IMR-90 (cell line): Measurements from ENCODE around the gene KLHL7. TPM values are rescaled to one million over a fixed set of nuclear protein-coding genes. Genes with fewer than 3 reads are reported as not detected.

Experiments used
- ATAC-seq: fragments of 200-7000 bp; cut with Tn5 transposase; 2 replicates; pipeline ENCODE4 v1.9.1; 2020; ENCODE audit warnings: low read depth, mild to moderate bottlenecking, moderate library complexity
- BruUV-seq: library from RNA; stranded (reverse); fragments of 400-500 nt; replicated peaks from 2 replicates; lab custom pipeline; 2021; lab: Mats Ljungman, UMichigan
- CTCF ChIA-PET: fragments of 300-600 bp; formaldehyde crosslinking; extraction: SDS; loops from one replicate; lab custom pipeline; 2021; ENCODE audit warnings: antibody characterized with exemption; lab: Yijun Ruan, JAX
- POLR2A ChIA-PET: fragments of 300-600 bp; sonication (Branson Sonifier 250); formaldehyde crosslinking; loops from one replicate; lab custom pipeline; 2022; ENCODE audit warnings: antibody characterized with exemption; ENCODE audit not compliant: unreplicated experiment; lab: Charles Lee
- DNase-seq: peaks from one replicate; pipeline ENCODE4 v3.0.0; 2013
- H2AFZ ChIP-seq: replicated peaks from 2 replicates; pipeline ENCODE3; 2013; ENCODE audit warnings: low read length, mild to moderate bottlenecking; ENCODE audit not compliant: poor library complexity
- H2AK5ac ChIP-seq: 2 replicates; pipeline ENCODE4 v1.6.1; 2013; ENCODE audit warnings: low read depth, low read length, inconsistent platforms
- H2AK9ac ChIP-seq: replicated peaks from 2 replicates; pipeline ENCODE3; 2013; ENCODE audit warnings: mild to moderate bottlenecking, low read depth, low read length, moderate library complexity; ENCODE audit not compliant: poor library complexity
- H2BK120ac ChIP-seq: 2 replicates; pipeline ENCODE4 v1.6.1; 2013; ENCODE audit warnings: low read depth, low read length, inconsistent platforms
- H2BK15ac ChIP-seq: 3 replicates; pipeline ENCODE4 v1.6.1; 2013; ENCODE audit warnings: low read depth, low read length, inconsistent platforms
- H2BK20ac ChIP-seq: 2 replicates; pipeline ENCODE4 v1.6.1; 2013; ENCODE audit warnings: low read depth, mild to moderate bottlenecking, inconsistent platforms, low read length, moderate library complexity
- H2BK5ac ChIP-seq: 2 replicates; pipeline ENCODE4 v1.6.1; 2013; ENCODE audit warnings: mild to moderate bottlenecking, low read depth, low read length, inconsistent platforms; ENCODE audit not compliant: poor library complexity, severe bottlenecking
- H3K14ac ChIP-seq: replicated peaks from 2 replicates; pipeline ENCODE4 v1.6.1; 2013; ENCODE audit warnings: low read depth, low read length, inconsistent platforms
- H3K18ac ChIP-seq: 2 replicates; pipeline ENCODE4 v1.6.1; 2013; ENCODE audit warnings: low read depth, low read length, control low read depth
- H3K23ac ChIP-seq: 2 replicates; pipeline ENCODE4 v1.6.1; 2013; ENCODE audit warnings: low read depth, low read length, inconsistent platforms
- H3K27ac ChIP-seq: 2 replicates; pipeline ENCODE4 v1.5.1; 2013; ENCODE audit warnings: mild to moderate bottlenecking, control low read depth, low read length; ENCODE audit not compliant: insufficient read depth
- H3K27me3 ChIP-seq: 2 replicates; pipeline ENCODE4 v1.6.1; 2013; ENCODE audit warnings: low read length; ENCODE audit not compliant: control insufficient read depth, insufficient read depth
- H3K36me3 ChIP-seq: 2 replicates; pipeline ENCODE4 v1.6.1; 2013; ENCODE audit warnings: low read length, mixed read lengths; ENCODE audit not compliant: control insufficient read depth, insufficient read depth
- H3K4ac ChIP-seq: 2 replicates; pipeline ENCODE4 v1.6.1; 2013; ENCODE audit warnings: low read depth, low read length, inconsistent platforms
- H3K4me1 ChIP-seq: 2 replicates; pipeline ENCODE4 v1.6.1; 2013; ENCODE audit warnings: low read length, mixed read lengths; ENCODE audit not compliant: control insufficient read depth, insufficient read depth
- H3K4me2 ChIP-seq: 2 replicates; pipeline ENCODE4 v1.6.1; 2013; ENCODE audit warnings: low read depth, mild to moderate bottlenecking, control low read depth, low read length, moderate library complexity
- H3K4me3 ChIP-seq: 2 replicates; pipeline ENCODE4 v1.5.1; 2013; ENCODE audit warnings: low read depth, mild to moderate bottlenecking, control low read depth, low read length, moderate library complexity; ENCODE audit not compliant: insufficient read depth
- H3K56ac ChIP-seq: 2 replicates; pipeline ENCODE4 v1.6.1; 2013; ENCODE audit warnings: low read length, inconsistent platforms; ENCODE audit not compliant: insufficient read depth; ENCODE audit errors: extremely low read depth
- H3K79me1 ChIP-seq, 2 experiments: 2 replicates each; pipeline ENCODE4 v1.6.1; 2013; ENCODE audit warnings: low read length in 2 of 2, inconsistent platforms in 1 of 2, low read depth in 1 of 2
- H3K9ac ChIP-seq: 2 replicates; pipeline ENCODE4 v1.6.1; 2013; ENCODE audit warnings: low read depth, low read length, control low read depth
- H3K9me1 ChIP-seq: 2 replicates; pipeline ENCODE4 v1.6.1; 2013; ENCODE audit warnings: low read length, inconsistent platforms; ENCODE audit not compliant: insufficient read depth
- H3K9me3 ChIP-seq: 2 replicates; pipeline ENCODE4 v1.6.1; 2013; ENCODE audit warnings: low read length; ENCODE audit not compliant: control insufficient read depth, insufficient read depth
- H4K20me1 ChIP-seq: 2 replicates; pipeline ENCODE4 v1.6.1; 2013; ENCODE audit warnings: low read length, inconsistent platforms; ENCODE audit not compliant: insufficient read depth
- H4K5ac ChIP-seq: 2 replicates; pipeline ENCODE4 v1.6.1; 2013; ENCODE audit warnings: mild to moderate bottlenecking, low read depth, low read length, control low read depth
- H4K8ac ChIP-seq, 2 experiments: 2 replicates each; pipeline ENCODE4 v1.6.1; 2013; ENCODE audit warnings: low read depth in 2 of 2, low read length in 2 of 2, control low read depth in 1 of 2, inconsistent platforms in 1 of 2
- H4K91ac ChIP-seq: 2 replicates; pipeline ENCODE4 v1.6.1; 2013; ENCODE audit warnings: low read depth, low read length, inconsistent platforms; ENCODE audit not compliant: insufficient read depth
- BHLHE40 ChIP-seq: fragments of 150-350 bp; IDR thresholded peaks from 2 replicates; pipeline ENCODE4 v1.6.1; 2016; ENCODE audit warnings: mild to moderate bottlenecking, low read depth, low read length
- FOS ChIP-seq: fragments of 150-350 bp; IDR thresholded peaks from 2 replicates; pipeline ENCODE4 v1.6.1; 2016; ENCODE audit warnings: low read depth, low read length
- MAFK ChIP-seq: IDR thresholded peaks from 2 replicates; pipeline ENCODE4 v1.6.1; 2012; ENCODE audit warnings: low read depth, low read length, improper control_type of control experiment
- MXI1 ChIP-seq: IDR thresholded peaks from 2 replicates; pipeline ENCODE4 v1.6.1; 2012; ENCODE audit warnings: low read depth, mild to moderate bottlenecking, low read length, moderate library complexity, borderline replicate concordance
- RCOR1 ChIP-seq: IDR thresholded peaks from 2 replicates; pipeline ENCODE4 v1.6.1; 2012; ENCODE audit warnings: mild to moderate bottlenecking, low read length, improper control_type of control experiment; ENCODE audit not compliant: insufficient replicate concordance
- SMC3 ChIP-seq: fragments of 150-350 bp; IDR thresholded peaks from 2 replicates; pipeline ENCODE4 v1.6.1; 2016; ENCODE audit warnings: low read depth, mild to moderate bottlenecking, antibody characterized with exemption, low read length, moderate library complexity
- dilution Hi-C: fragments of 300-500 bp; cut with HindIII; formaldehyde crosslinking; loops from one replicate; pipeline ENCODE4 v1.14.3; 2018; ENCODE audit warnings: low sequenced_read_pairs; ENCODE audit not compliant: unreplicated experiment
- in situ Hi-C: fragments of 300-500 bp; cut with MboI; formaldehyde crosslinking; loops from 3 replicates; pipeline ENCODE4 v1.14.3; 2019; ENCODE audit warnings: low sequenced_read_pairs, inconsistent platforms, mixed read lengths
- intact Hi-C: fragments of 100-400 bp; cut with micrococcal nuclease; formaldehyde crosslinking; loops from 2 replicates; pipeline ENCODE4 v1.10.0; 2022
- polyA plus RNA-seq, 3 experiments: library from polyadenylated mRNA; depleted of rRNA; stranded (reverse); fragments of >200 nt; gene quantifications; 2 replicates each; pipeline ENCODE4 v1.2.3, GENCODE V29; 2012; ENCODE audit warnings: low replicate concordance in 1 of 3
- total RNA-seq: library from RNA; depleted of rRNA; stranded (reverse); fragments of >200 nt; gene quantifications from 2 replicates; pipeline ENCODE4 v1.2.3, GENCODE V29; 2012
- TF ChIP-seq, protein P1 (sequence below): conservative IDR thresholded peaks from 2 replicates; pipeline ENCODE4 v1.5.1; 2012; ENCODE audit warnings: mild to moderate bottlenecking, low read depth, low read length, improper control_type of control experiment
- TF ChIP-seq, protein P2 (sequence below): fragments of 150-350 bp; IDR thresholded peaks from 2 replicates; pipeline ENCODE4 v1.6.1; 2017; ENCODE audit warnings: mild to moderate bottlenecking, antibody characterized with exemption, low read length, low read depth

Gene KLHL7
- total and polyA plus RNA-seq, 2 of the 4 experiments (the other 2 are of a cell fraction): 24.6 to 29.2 TPM

DNA sequence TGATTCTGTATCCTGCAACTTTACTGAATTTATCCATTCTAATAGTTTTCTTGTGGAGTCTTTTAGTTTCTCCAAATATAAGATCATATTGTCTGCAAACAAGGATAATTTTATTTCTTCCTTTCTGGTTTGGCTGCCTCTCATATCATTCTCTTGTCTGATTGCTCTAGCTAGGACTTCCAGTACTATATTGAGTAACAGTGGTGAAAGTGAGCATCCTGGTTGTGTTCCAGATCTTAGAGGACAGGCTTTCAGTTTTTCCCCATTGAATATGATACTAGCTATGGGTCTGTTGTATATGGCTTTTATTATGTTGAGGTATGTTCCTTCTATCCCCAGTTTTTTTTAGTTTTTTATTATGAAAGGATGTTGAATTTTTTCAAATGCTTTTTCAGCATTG lies 28.2 kb downstream of the KLHL7 start:
- no peak for DNase-seq
- H3K9me1 ChIP-seq: peaks cover 4% of the 10 kb centered on the region; the same call in 1 of the 2 replicates
- H2BK5ac ChIP-seq: no peak overlapping the region
- H3K4ac ChIP-seq: no peak overlapping the region
- H4K5ac ChIP-seq: no peak overlapping the region
- no peak overlapping the region for H2AK9ac ChIP-seq
- H3K56ac ChIP-seq: no peak overlapping the region
- no peak overlapping the region for H3K27ac ChIP-seq
- ChIA-PET CTCF (interaction anchor here (0.6 kb wide), 1 partner anchor 11 kb away, joined by 3 read pairs; no protein-coding TSS in a partner anchor), POLR2A (no interaction called here)
- H3K14ac ChIP-seq: no peak overlapping the region
- no peaks in the 10 kb centered on the region for H3K9me3 ChIP-seq
- no TSS peak for BruUV-seq
- H3K18ac ChIP-seq: no peak overlapping the region
- peaks cover 3% of the 10 kb centered on the region for H3K4me1 ChIP-seq
- H4K20me1 ChIP-seq: no peaks in the 10 kb centered on the region
- no peak overlapping the region for H3K4me2 ChIP-seq
- no peak overlapping the region for H2BK120ac ChIP-seq
- dilution Hi-C loops (no loop called here), in situ Hi-C loops (no loop called here), intact Hi-C loops (no loop called here)
- no peak overlapping the region for H2AFZ ChIP-seq
- H3K27me3 ChIP-seq: no peaks in the 10 kb centered on the region
- H3K36me3 ChIP-seq: peaks cover 5% of the 10 kb centered on the region
- no peak overlapping the region for H2BK15ac ChIP-seq
- H2BK20ac ChIP-seq: no peak overlapping the region
- no peaks in the 10 kb centered on the region for H3K79me1 ChIP-seq
- no peak overlapping the region for H3K23ac ChIP-seq
- H4K91ac ChIP-seq: no peak overlapping the region
- no peak for ATAC-seq
- no peak overlapping the region for H3K9ac ChIP-seq
- no peak overlapping the region for H4K8ac ChIP-seq
- no peak overlapping the region for H2AK5ac ChIP-seq
- no peak for TF ChIP-seq RCOR1
- TF ChIP-seq MXI1: no peak
- no peak for TF ChIP-seq MAFK
- no peak for TF ChIP-seq BHLHE40
- TF ChIP-seq, protein P1, sequence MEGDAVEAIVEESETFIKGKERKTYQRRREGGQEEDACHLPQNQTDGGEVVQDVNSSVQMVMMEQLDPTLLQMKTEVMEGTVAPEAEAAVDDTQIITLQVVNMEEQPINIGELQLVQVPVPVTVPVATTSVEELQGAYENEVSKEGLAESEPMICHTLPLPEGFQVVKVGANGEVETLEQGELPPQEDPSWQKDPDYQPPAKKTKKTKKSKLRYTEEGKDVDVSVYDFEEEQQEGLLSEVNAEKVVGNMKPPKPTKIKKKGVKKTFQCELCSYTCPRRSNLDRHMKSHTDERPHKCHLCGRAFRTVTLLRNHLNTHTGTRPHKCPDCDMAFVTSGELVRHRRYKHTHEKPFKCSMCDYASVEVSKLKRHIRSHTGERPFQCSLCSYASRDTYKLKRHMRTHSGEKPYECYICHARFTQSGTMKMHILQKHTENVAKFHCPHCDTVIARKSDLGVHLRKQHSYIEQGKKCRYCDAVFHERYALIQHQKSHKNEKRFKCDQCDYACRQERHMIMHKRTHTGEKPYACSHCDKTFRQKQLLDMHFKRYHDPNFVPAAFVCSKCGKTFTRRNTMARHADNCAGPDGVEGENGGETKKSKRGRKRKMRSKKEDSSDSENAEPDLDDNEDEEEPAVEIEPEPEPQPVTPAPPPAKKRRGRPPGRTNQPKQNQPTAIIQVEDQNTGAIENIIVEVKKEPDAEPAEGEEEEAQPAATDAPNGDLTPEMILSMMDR: no peak
- TF ChIP-seq, protein P2, sequence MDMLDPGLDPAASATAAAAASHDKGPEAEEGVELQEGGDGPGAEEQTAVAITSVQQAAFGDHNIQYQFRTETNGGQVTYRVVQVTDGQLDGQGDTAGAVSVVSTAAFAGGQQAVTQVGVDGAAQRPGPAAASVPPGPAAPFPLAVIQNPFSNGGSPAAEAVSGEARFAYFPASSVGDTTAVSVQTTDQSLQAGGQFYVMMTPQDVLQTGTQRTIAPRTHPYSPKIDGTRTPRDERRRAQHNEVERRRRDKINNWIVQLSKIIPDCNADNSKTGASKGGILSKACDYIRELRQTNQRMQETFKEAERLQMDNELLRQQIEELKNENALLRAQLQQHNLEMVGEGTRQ: no peak
- no peak for TF ChIP-seq FOS
- TF ChIP-seq SMC3: no peak
- no peak overlapping the region for H3K4me3 ChIP-seq
